HEK293 (cell line): Measurements from ENCODE around the gene ALKBH2.
A peak's percentile ranks its signal among the peaks of the same experiment; 100 is the strongest.

ENCODE experiments used
- IKZF3 ChIP-seq: fragments of 450-650 bp; IDR thresholded peaks from 2 replicates; pipeline ENCODE4 v1.5.0; 2018; ENCODE audit warnings: missing biosample characterization, mild to moderate bottlenecking, missing genetic modification characterization, moderate library complexity
- KLF17 ChIP-seq: fragments of 450-650 bp; formaldehyde crosslinking; IDR thresholded peaks from 2 replicates; pipeline ENCODE4 v1.5.1; 2016; ENCODE audit warnings: missing biosample characterization, missing genetic modification characterization
- SALL2 ChIP-seq: fragments of 450-650 bp; formaldehyde crosslinking; IDR thresholded peaks from 2 replicates; pipeline ENCODE4 v1.5.0; 2017; ENCODE audit warnings: missing biosample characterization, mild to moderate bottlenecking, missing genetic modification characterization, borderline replicate concordance
- SETDB1 ChIP-seq: IDR thresholded peaks from one replicate; pipeline ENCODE4 v1.6.1; 2017; ENCODE audit warnings: mild to moderate bottlenecking, low read length, moderate library complexity, mixed read lengths; ENCODE audit not compliant: insufficient read length
- SP3 ChIP-seq: fragments of 450-650 bp; formaldehyde crosslinking; IDR thresholded peaks from 2 replicates; pipeline ENCODE4 v1.5.1; 2016; ENCODE audit warnings: missing biosample characterization, missing genetic modification characterization
- TRIM28 ChIP-seq: IDR thresholded peaks from 2 replicates; pipeline ENCODE4 v1.6.1; 2011; ENCODE audit warnings: low read length, control low read depth, borderline replicate concordance
- ZNF155 ChIP-seq: fragments of 450-650 bp; formaldehyde crosslinking; IDR thresholded peaks from 2 replicates; pipeline ENCODE4 v1.5.1; 2016; ENCODE audit warnings: missing biosample characterization, missing genetic modification characterization
- ZNF174 ChIP-seq: fragments of 450-650 bp; formaldehyde crosslinking; IDR thresholded peaks from 2 replicates; pipeline ENCODE4 v1.5.0; 2017; ENCODE audit warnings: missing biosample characterization, mild to moderate bottlenecking, missing genetic modification characterization
- ZNF19 ChIP-seq: fragments of 450-650 bp; formaldehyde crosslinking; IDR thresholded peaks from 2 replicates; pipeline ENCODE4; 2016; ENCODE audit warnings: missing biosample characterization, missing genetic modification characterization, low read depth
- ZNF223 ChIP-seq: fragments of 450-650 bp; formaldehyde crosslinking; IDR thresholded peaks from 2 replicates; pipeline ENCODE4 v1.5.1; 2016; ENCODE audit warnings: missing biosample characterization, missing genetic modification characterization
- ZNF274 ChIP-seq, 2 experiments: fragments of 200-500 bp in 1 of 2; fragments of 450-650 bp in 1 of 2; sonication (Bioruptor generic) in 1 of 2; formaldehyde crosslinking in 1 of 2; IDR thresholded peaks; 2 replicates each; pipeline versions ENCODE4 v1.5.1 to v1.6.1; 2014 to 2016; ENCODE audit warnings: borderline replicate concordance in 1 of 2, inconsistent platforms in 1 of 2, low read length in 1 of 2, missing biosample characterization in 1 of 2, missing genetic modification characterization in 1 of 2
- ZNF280D ChIP-seq: fragments of 450-650 bp; formaldehyde crosslinking; IDR thresholded peaks from 2 replicates; pipeline ENCODE4 v1.5.1; 2016; ENCODE audit warnings: missing biosample characterization, missing genetic modification characterization
- ZNF350 ChIP-seq: fragments of 450-650 bp; formaldehyde crosslinking; IDR thresholded peaks from 2 replicates; pipeline ENCODE4 v1.5.0; 2017; ENCODE audit warnings: missing biosample characterization, mild to moderate bottlenecking, missing genetic modification characterization
- ZNF37A ChIP-seq: fragments of 450-650 bp; IDR thresholded peaks from 2 replicates; pipeline ENCODE4 v1.5.1; 2018; ENCODE audit warnings: missing biosample characterization, missing genetic modification characterization
- ZNF488 ChIP-seq: fragments of 450-650 bp; formaldehyde crosslinking; IDR thresholded peaks from 2 replicates; pipeline ENCODE4 v1.5.1; 2016; ENCODE audit warnings: missing biosample characterization, missing genetic modification characterization
- ZNF518A ChIP-seq: fragments of 450-650 bp; formaldehyde crosslinking; conservative IDR thresholded peaks from 2 replicates; pipeline ENCODE4 v1.5.1; 2016; ENCODE audit warnings: low read depth, missing biosample characterization, missing genetic modification characterization
- ZNF529 ChIP-seq: fragments of 450-650 bp; formaldehyde crosslinking; IDR thresholded peaks from 2 replicates; pipeline ENCODE4 v1.5.1; 2017; ENCODE audit warnings: missing genetic modification characterization, missing biosample characterization; ENCODE audit not compliant: insufficient replicate concordance
- ZNF530 ChIP-seq: fragments of 450-650 bp; formaldehyde crosslinking; IDR thresholded peaks from 2 replicates; pipeline ENCODE4 v1.5.1; 2016; ENCODE audit warnings: low read depth, missing biosample characterization, missing genetic modification characterization
- ZNF544 ChIP-seq: fragments of 450-650 bp; formaldehyde crosslinking; IDR thresholded peaks from 2 replicates; pipeline ENCODE4 v1.5.0; 2017; ENCODE audit warnings: missing biosample characterization, missing genetic modification characterization
- ZNF654 ChIP-seq: fragments of 450-650 bp; formaldehyde crosslinking; IDR thresholded peaks from 2 replicates; pipeline ENCODE4 v1.5.1; 2016; ENCODE audit warnings: low read depth, missing biosample characterization, missing genetic modification characterization
- ZNF660 ChIP-seq: fragments of 450-650 bp; IDR thresholded peaks from 2 replicates; pipeline ENCODE4 v1.5.1; 2018; ENCODE audit warnings: missing biosample characterization, mild to moderate bottlenecking, missing genetic modification characterization
- ZNF670 ChIP-seq: fragments of 450-650 bp; formaldehyde crosslinking; IDR thresholded peaks from 2 replicates; pipeline ENCODE4 v1.5.1; 2016; ENCODE audit warnings: missing biosample characterization, missing genetic modification characterization, low read depth
- ZNF791 ChIP-seq: fragments of 450-650 bp; formaldehyde crosslinking; IDR thresholded peaks from 2 replicates; pipeline ENCODE4 v1.5.1; 2016; ENCODE audit warnings: missing biosample characterization, missing genetic modification characterization
- TF ChIP-seq, protein P1 (sequence below): fragments of 450-650 bp; formaldehyde crosslinking; IDR thresholded peaks from 2 replicates; pipeline ENCODE4; 2016; ENCODE audit warnings: missing biosample characterization, missing genetic modification characterization
- TF ChIP-seq, protein P2 (sequence below): fragments of 450-650 bp; formaldehyde crosslinking; IDR thresholded peaks from 2 replicates; pipeline ENCODE4 v1.5.1; 2017; ENCODE audit warnings: missing biosample characterization, missing genetic modification characterization

Gene ALKBH2

GRCh38 chr12:109093022-109093918, at the start of gene ALKBH2 (continued):
- peak; percentile 86 for TF ChIP-seq KLF17
- TF ChIP-seq, protein P1, sequence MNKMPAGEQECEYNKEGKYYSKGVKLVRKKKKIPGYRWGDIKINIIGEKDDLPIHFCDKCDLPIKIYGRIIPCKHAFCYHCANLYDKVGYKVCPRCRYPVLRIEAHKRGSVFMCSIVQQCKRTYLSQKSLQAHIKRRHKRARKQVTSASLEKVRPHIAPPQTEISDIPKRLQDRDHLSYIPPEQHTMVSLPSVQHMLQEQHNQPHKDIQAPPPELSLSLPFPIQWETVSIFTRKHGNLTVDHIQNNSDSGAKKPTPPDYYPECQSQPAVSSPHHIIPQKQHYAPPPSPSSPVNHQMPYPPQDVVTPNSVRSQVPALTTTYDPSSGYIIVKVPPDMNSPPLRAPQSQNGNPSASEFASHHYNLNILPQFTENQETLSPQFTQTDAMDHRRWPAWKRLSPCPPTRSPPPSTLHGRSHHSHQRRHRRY (tag by site-specific recombination): no peak
- no peak for TF ChIP-seq ZNF37A
- TF ChIP-seq ZNF223 (tag by site-specific recombination): no peak
- TF ChIP-seq ZNF488 (tag by site-specific recombination): no peak
- TF ChIP-seq ZNF529 (tag by site-specific recombination): no peak
- no peak for TF ChIP-seq ZNF544 (tag by site-specific recombination)
- TF ChIP-seq SP3: peak; percentile 57
- TF ChIP-seq ZNF174 (tag by site-specific recombination): no peak
- TF ChIP-seq ZNF670 (tag by site-specific recombination): no peak
- TF ChIP-seq TRIM28: no peak
- no peak for TF ChIP-seq ZNF280D (tag by site-specific recombination)
- TF ChIP-seq, protein P2, sequence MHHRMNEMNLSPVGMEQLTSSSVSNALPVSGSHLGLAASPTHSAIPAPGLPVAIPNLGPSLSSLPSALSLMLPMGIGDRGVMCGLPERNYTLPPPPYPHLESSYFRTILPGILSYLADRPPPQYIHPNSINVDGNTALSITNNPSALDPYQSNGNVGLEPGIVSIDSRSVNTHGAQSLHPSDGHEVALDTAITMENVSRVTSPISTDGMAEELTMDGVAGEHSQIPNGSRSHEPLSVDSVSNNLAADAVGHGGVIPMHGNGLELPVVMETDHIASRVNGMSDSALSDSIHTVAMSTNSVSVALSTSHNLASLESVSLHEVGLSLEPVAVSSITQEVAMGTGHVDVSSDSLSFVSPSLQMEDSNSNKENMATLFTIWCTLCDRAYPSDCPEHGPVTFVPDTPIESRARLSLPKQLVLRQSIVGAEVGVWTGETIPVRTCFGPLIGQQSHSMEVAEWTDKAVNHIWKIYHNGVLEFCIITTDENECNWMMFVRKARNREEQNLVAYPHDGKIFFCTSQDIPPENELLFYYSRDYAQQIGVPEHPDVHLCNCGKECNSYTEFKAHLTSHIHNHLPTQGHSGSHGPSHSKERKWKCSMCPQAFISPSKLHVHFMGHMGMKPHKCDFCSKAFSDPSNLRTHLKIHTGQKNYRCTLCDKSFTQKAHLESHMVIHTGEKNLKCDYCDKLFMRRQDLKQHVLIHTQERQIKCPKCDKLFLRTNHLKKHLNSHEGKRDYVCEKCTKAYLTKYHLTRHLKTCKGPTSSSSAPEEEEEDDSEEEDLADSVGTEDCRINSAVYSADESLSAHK: 0 out of 2 replicates have a peak, but pooled peaks have one; percentile 12
- no peak for TF ChIP-seq ZNF530 (tag by site-specific recombination)
- peak; percentile 47 for TF ChIP-seq IKZF3 (tag by site-specific recombination)
- TF ChIP-seq SETDB1: peak; percentile 58
- TF ChIP-seq ZNF19 (tag by site-specific recombination): no peak
- no peak for TF ChIP-seq ZNF791 (tag by site-specific recombination)
- TF ChIP-seq SALL2 (tag by site-specific recombination): no peak
- TF ChIP-seq ZNF274 (IDR thresholded peaks at IDR 0.05; ENCODE audit: low read length): no peak
- TF ChIP-seq ZNF274 (tag by site-specific recombination; IDR thresholded peaks at IDR 0.05; ENCODE audit: borderline replicate concordance): no peak
- TF ChIP-seq ZNF350 (tag by site-specific recombination): no peak
- TF ChIP-seq ZNF155: no peak
- peak; percentile 94 for TF ChIP-seq ZNF660 (tag by site-specific recombination)
- peak; percentile 99 for TF ChIP-seq ZNF654 (tag by site-specific recombination)
- peak; percentile 77 for TF ChIP-seq ZNF518A (tag by site-specific recombination)
